GM18502 (cell line): Measurements from ENCODE around the gene TNFRSF8.

Experiments
- ATAC-seq: cut with Tn5 transposase; IDR thresholded peaks from one replicate; pipeline ENCODE4 v1.9.1; 2021; ENCODE audit warnings: mild to moderate bottlenecking; ENCODE audit not compliant: unreplicated experiment, poor library complexity

Gene TNFRSF8

GRCh38 chr1:12169442-12170135 is 106.5 kb downstream of the TNFRSF8 start:
- ATAC-seq: no peak

GRCh38 chr1:12170263-12170671 is 107.2 kb downstream of the TNFRSF8 start:
- ATAC-seq: no peak

- ATAC-seq: no peak
Measured at GRCh38 chr1:12171206-12172041, 108.3 kb downstream of the TNFRSF8 start.

- no peak for ATAC-seq
Measured at GRCh38 chr1:12172042-12172851, 109.1 kb downstream of the TNFRSF8 start.

GRCh38 chr1:12173041-12173509 is 110.0 kb downstream of the TNFRSF8 start:
- ATAC-seq: no peak

- no peak for ATAC-seq
Measured at GRCh38 chr1:12173631-12174121, 110.6 kb downstream of the TNFRSF8 start.

- no peak for ATAC-seq
Measured at GRCh38 chr1:12174924-12175810, 112.1 kb downstream of the TNFRSF8 start.

GRCh38 chr1:12176298-12177118 is 113.4 kb downstream of the TNFRSF8 start:
- ATAC-seq: no peak

GRCh38 chr1:12177156-12177998 is 114.3 kb downstream of the TNFRSF8 start:
- no peak for ATAC-seq

- ATAC-seq: no peak
Measured at GRCh38 chr1:12177999-12178441, 114.9 kb downstream of the TNFRSF8 start.

GRCh38 chr1:12178511-12178910 is 115.4 kb downstream of the TNFRSF8 start:
- ATAC-seq: no peak

GRCh38 chr1:12179111-12179519 is 116.0 kb downstream of the TNFRSF8 start:
- no peak for ATAC-seq

GRCh38 chr1:12179676-12180075 is 116.6 kb downstream of the TNFRSF8 start:
- ATAC-seq: no peak

GRCh38 chr1:12180315-12180714 is 117.2 kb downstream of the TNFRSF8 start:
- no peak for ATAC-seq

GRCh38 chr1:12180903-12181302 is 117.8 kb downstream of the TNFRSF8 start:
- no peak for ATAC-seq

- ATAC-seq: no peak
Measured at GRCh38 chr1:12181568-12181967, 118.5 kb downstream of the TNFRSF8 start.

GRCh38 chr1:12182410-12182984 is 119.4 kb downstream of the TNFRSF8 start:
- ATAC-seq: no peak
